PC-3 (cell line): ENCODE data around the gene ZFYVE9. TPM values are rescaled to one million over a fixed set of nuclear protein-coding genes. Genes with fewer than 3 reads are reported as not detected.
A peak's percentile ranks its signal among the peaks of the same experiment; 100 is the strongest.

ENCODE experiments used
- ATAC-seq: fragments of 200-7000 bp; cut with Tn5 transposase; 2 replicates; pipeline ENCODE4 v1.9.1; 2020; ENCODE audit warnings: mild to moderate bottlenecking, moderate library complexity
- BruUV-seq: library from RNA; stranded (reverse); fragments of 400-500 nt; replicated peaks from 2 replicates; lab custom pipeline; 2021; lab: Mats Ljungman, UMichigan
- CTCF ChIA-PET: fragments of 300-600 bp; sonication (Branson Sonifier 250); formaldehyde crosslinking; loops from one replicate; lab custom pipeline; 2022; ENCODE audit warnings: antibody characterized with exemption; lab: Charles Lee
- POLR2A ChIA-PET: fragments of 300-600 bp; sonication (Branson Sonifier 250); formaldehyde crosslinking; loops from one replicate; lab custom pipeline; 2022; ENCODE audit warnings: antibody characterized with exemption; ENCODE audit not compliant: unreplicated experiment; lab: Charles Lee
- DNase-seq: peaks from one replicate; pipeline ENCODE4 v3.0.0-alpha.2; 2015
- H2AFZ ChIP-seq: fragments of 300-600 bp; sonication (generic); 2 replicates; pipeline ENCODE4 v1.6.0; 2016; ENCODE audit warnings: antibody characterized with exemption, low read length
- H3F3A ChIP-seq: fragments of 300-600 bp; sonication (generic); one replicate; pipeline ENCODE4 v1.6.0; 2017; ENCODE audit warnings: antibody characterized with exemption, low read length, control low read depth, mild to moderate bottlenecking; ENCODE audit not compliant: unreplicated experiment
- H3K27ac ChIP-seq: fragments of 300-600 bp; sonication (generic); 2 replicates; pipeline ENCODE4 v1.5.1; 2016; ENCODE audit warnings: mild to moderate bottlenecking, low read length
- H3K27me3 ChIP-seq: fragments of 300-600 bp; sonication (generic); 2 replicates; pipeline ENCODE4 v1.6.1; 2016; ENCODE audit warnings: low read length, mixed read lengths
- H3K36me3 ChIP-seq: fragments of 300-600 bp; sonication (generic); 2 replicates; pipeline ENCODE4 v1.6.1; 2016; ENCODE audit warnings: low read depth, mixed run types, low read length, mixed read lengths
- H3K4me1 ChIP-seq: fragments of 300-600 bp; sonication (generic); 2 replicates; pipeline ENCODE4 v1.5.1; 2016; ENCODE audit warnings: low read length; ENCODE audit not compliant: insufficient read depth
- H3K4me2 ChIP-seq: fragments of 300-600 bp; sonication (generic); 2 replicates; pipeline ENCODE4 v1.6.0; 2016; ENCODE audit warnings: low read length
- H3K4me3 ChIP-seq: fragments of 300-600 bp; sonication (generic); 2 replicates; pipeline ENCODE4 v1.5.1; 2016; ENCODE audit warnings: mild to moderate bottlenecking, low read length, mixed read lengths
- H3K79me2 ChIP-seq: fragments of 300-600 bp; sonication (generic); 2 replicates; pipeline ENCODE4 v1.6.1; 2017; ENCODE audit warnings: low read length, mixed read lengths
- H3K9ac ChIP-seq: fragments of 300-600 bp; sonication (generic); 2 replicates; pipeline ENCODE4 v1.6.0; 2016; ENCODE audit warnings: mild to moderate bottlenecking, low read length
- H3K9me2 ChIP-seq: fragments of 300-600 bp; sonication (generic); replicated peaks from 2 replicates; pipeline ENCODE4 v1.6.1; 2016; ENCODE audit warnings: mixed run types, low read length, mixed read lengths
- H3K9me3 ChIP-seq: fragments of 300-600 bp; sonication (generic); 2 replicates; pipeline ENCODE4 v1.6.1; 2016; ENCODE audit warnings: low read length, mixed read lengths
- H4K20me1 ChIP-seq: fragments of 300-600 bp; sonication (generic); 2 replicates; pipeline ENCODE4 v1.6.1; 2016; ENCODE audit warnings: low read length, mixed read lengths
- EZH2 ChIP-seq: fragments of 300-600 bp; sonication (generic); IDR thresholded peaks from one replicate; pipeline ENCODE4 v1.6.1; 2017; ENCODE audit warnings: antibody characterized with exemption, mild to moderate bottlenecking, low read length; ENCODE audit not compliant: unreplicated experiment
- EZH2phosphoT487 ChIP-seq: fragments of 300-600 bp; sonication (generic); IDR thresholded peaks from 2 replicates; pipeline ENCODE4 v1.6.1; 2018; ENCODE audit warnings: mild to moderate bottlenecking, antibody characterized with exemption, low read length, borderline replicate concordance
- intact Hi-C: fragments of 100-400 bp; cut with micrococcal nuclease; formaldehyde crosslinking; loops from 2 replicates; pipeline ENCODE4 v1.9.0; 2023
- total RNA-seq: library from RNA; depleted of rRNA; stranded (reverse); fragments of >200 nt; gene quantifications from 2 replicates; pipeline ENCODE4 v1.2.3, GENCODE V29; 2014
- TF ChIP-seq, protein P1 (sequence below): fragments of 300-600 bp; sonication (generic); conservative IDR thresholded peaks from 2 replicates; pipeline ENCODE4 v1.5.1; 2017; ENCODE audit warnings: antibody characterized with exemption, low read depth, mild to moderate bottlenecking, low read length

ZFYVE9 gene
- total RNA-seq, 1 experiment from 2014 or later = 14.2 TPM

DNA sequence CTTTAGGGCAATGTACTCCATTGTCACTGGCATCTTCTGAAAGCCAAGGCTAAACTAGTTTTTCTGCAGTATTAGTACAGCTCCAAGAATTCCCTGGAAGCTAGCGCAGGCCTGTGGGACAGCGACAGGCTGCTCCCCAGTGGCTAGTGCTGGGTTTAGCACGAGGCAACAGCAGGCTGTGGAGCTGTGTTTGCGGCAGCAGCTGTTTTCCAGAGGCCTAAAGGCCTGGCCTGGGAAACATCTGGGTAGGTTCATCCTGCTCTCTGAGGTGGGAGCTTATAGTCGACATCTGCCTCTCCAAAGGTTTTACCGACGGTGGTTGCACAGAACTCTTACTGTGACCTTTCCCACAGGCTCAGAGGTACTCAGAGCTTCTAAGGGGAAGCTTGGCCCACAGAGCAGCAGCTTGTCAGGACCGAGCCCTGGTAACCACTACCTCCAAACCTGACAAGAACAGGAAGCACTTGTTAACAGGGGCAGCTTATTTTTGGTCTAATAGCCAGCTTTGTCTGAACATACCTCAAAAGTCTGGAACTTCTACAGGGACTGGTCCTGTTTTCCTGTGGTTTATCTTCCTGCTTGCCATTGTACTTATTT is 206.9 kb downstream of the ZFYVE9 start:
- Histone ChIP-seq H3K36me3 (peaks cover 7% of the 10 kb centered on the region; the same call in 1 of the 2 replicates), H3K4me1 (peaks cover 13% of the 10 kb centered on the region; the same call in 1 of the 2 replicates), H4K20me1 (no peaks in the 10 kb centered on the region), H3K4me2 (no peak overlapping the region), H3K27ac (no peak overlapping the region), H3K79me2 (no peaks in the 10 kb centered on the region), H3K27me3 (no peaks in the 10 kb centered on the region), H3K9me3 (no peaks in the 10 kb centered on the region), H2AFZ (no peak overlapping the region), H3K9ac (no peak overlapping the region), H3K4me3 (no peak overlapping the region), H3K9me2 (no peaks in the 10 kb centered on the region), H3F3A (no peaks in the 10 kb centered on the region)
- ChIA-PET POLR2A (no interaction called here), CTCF (interaction anchor here (0.6 to 1.1 kb wide), 3 partner anchors 201 to 209 kb away, joined by 3 to 4 read pairs (median 3); no protein-coding TSS in a partner anchor)
- TF ChIP-seq EZH2 = no peak
- TF ChIP-seq, protein P1, sequence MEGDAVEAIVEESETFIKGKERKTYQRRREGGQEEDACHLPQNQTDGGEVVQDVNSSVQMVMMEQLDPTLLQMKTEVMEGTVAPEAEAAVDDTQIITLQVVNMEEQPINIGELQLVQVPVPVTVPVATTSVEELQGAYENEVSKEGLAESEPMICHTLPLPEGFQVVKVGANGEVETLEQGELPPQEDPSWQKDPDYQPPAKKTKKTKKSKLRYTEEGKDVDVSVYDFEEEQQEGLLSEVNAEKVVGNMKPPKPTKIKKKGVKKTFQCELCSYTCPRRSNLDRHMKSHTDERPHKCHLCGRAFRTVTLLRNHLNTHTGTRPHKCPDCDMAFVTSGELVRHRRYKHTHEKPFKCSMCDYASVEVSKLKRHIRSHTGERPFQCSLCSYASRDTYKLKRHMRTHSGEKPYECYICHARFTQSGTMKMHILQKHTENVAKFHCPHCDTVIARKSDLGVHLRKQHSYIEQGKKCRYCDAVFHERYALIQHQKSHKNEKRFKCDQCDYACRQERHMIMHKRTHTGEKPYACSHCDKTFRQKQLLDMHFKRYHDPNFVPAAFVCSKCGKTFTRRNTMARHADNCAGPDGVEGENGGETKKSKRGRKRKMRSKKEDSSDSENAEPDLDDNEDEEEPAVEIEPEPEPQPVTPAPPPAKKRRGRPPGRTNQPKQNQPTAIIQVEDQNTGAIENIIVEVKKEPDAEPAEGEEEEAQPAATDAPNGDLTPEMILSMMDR = peak; percentile 37; the same call in 1 of the 2 replicates
- BruUV-seq = no TSS peak
- ATAC-seq = peak; percentile 40; the same call in 1 of the 2 replicates
- intact Hi-C loops = loop anchor here (5.0 kb wide), 1 partner anchor 222 kb away; no protein-coding TSS in a partner anchor
- peak; percentile 11 for DNase-seq

DNA sequence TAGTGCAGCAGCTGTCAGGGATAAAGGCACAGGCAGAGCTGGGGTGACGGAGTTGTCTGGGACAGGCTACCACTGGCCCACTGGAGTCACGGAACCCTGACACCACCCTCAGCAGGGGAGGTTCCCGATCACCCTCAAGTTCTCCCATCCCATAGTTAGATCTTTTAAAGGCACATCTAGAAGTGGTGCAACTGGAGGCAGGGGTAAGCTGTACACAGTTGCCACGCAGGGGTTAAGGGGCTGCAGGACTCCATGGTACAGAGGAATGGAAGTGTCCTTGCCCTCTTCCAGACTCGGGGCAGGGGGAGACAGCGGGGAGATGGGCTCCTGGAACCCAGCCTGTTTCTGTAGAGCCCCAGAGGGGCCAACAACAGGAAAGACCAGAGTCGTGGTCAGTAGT is 210.8 kb downstream of the ZFYVE9 start:
- Histone ChIP-seq H2AFZ (no peak overlapping the region), H3K9me3 (no peaks in the 10 kb centered on the region), H3K9me2 (no peaks in the 10 kb centered on the region), H3K4me3 (no peak overlapping the region), H3K4me2 (no peak overlapping the region), H3K79me2 (no peaks in the 10 kb centered on the region), H3K9ac (no peak overlapping the region), H3K36me3 (peaks cover 28% of the 10 kb centered on the region; the same call in 1 of the 2 replicates), H4K20me1 (no peaks in the 10 kb centered on the region), H3K4me1 (peaks cover 8% of the 10 kb centered on the region; the same call in 1 of the 2 replicates), H3K27ac (no peak overlapping the region), H3K27me3 (no peaks in the 10 kb centered on the region), H3F3A (no peaks in the 10 kb centered on the region)
- no peak for ATAC-seq
- POLR2A ChIA-PET = no interaction called here
- TF ChIP-seq, protein P1 = no peak
- TF ChIP-seq EZH2 (no peak), EZH2phosphoT487 (no peak)
- intact Hi-C loops = no loop called here
- no peak for DNase-seq
- BruUV-seq = no TSS peak
- CTCF ChIA-PET = no interaction called here

DNA sequence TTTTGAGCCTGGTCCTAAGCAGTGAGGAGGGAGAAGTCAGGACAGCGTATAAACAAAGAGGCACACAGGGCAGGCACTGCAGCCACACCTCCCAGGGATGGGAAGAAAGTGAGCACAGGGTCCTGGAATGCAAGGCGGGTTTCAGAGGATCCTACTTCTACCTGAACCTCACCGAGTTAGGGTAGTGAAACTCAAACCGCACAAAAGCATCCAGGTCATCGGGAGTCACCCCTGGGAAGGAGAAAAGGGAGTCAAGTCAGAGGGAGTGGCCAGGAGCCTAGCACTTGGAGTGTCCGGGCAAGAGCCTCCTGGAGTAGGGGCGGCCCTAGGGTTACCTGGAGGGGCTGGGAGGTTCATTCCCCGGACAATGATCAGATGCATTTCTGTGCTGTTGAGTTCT is 213.5 kb downstream of the ZFYVE9 start:
- H3K27me3 ChIP-seq = no peaks in the 10 kb centered on the region
- CTCF ChIA-PET = no interaction called here
- no peak overlapping the region for H3K27ac ChIP-seq
- no peaks in the 10 kb centered on the region for H3F3A ChIP-seq
- H3K79me2 ChIP-seq = no peaks in the 10 kb centered on the region
- H4K20me1 ChIP-seq = no peaks in the 10 kb centered on the region
- no peak overlapping the region for H3K9ac ChIP-seq
- H3K4me3 ChIP-seq = no peak overlapping the region
- no TSS peak for BruUV-seq
- ATAC-seq (no peak), DNase-seq (no peak)
- H3K4me1 ChIP-seq = peaks cover 5% of the 10 kb centered on the region; the same call in 1 of the 2 replicates
- POLR2A ChIA-PET = no interaction called here
- no peaks in the 10 kb centered on the region for H3K9me3 ChIP-seq
- H2AFZ ChIP-seq = no peak overlapping the region
- no peaks in the 10 kb centered on the region for H3K9me2 ChIP-seq
- intact Hi-C loops = no loop called here
- TF ChIP-seq, protein P1 = no peak
- no peak for TF ChIP-seq EZH2
- no peak for TF ChIP-seq EZH2phosphoT487
- peaks cover 32% of the 10 kb centered on the region; the same call in 1 of the 2 replicates for H3K36me3 ChIP-seq
- H3K4me2 ChIP-seq = no peak overlapping the region
